Right renal pelvis (tissue), 4 donors: Measurements from ENCODE around the gene RTL10. TPM values are rescaled to one million over a fixed set of nuclear protein-coding genes. Genes with fewer than 3 reads are reported as not detected.

Source experiments
- DNase-seq, 4 donors: peaks; one replicate each; pipeline ENCODE4 v3.0.0-alpha.2; 2013; ENCODE audit warnings: low read depth in 4 of 4, low spot score in 3 of 4, missing footprints in 1 of 4
- polyA plus RNA-seq, 4 donors: library from polyadenylated mRNA; unstranded; fragments of 120-200 nt; gene quantifications; one replicate each; pipeline ENCODE4 v1.2.1, GENCODE V29; 2013; ENCODE audit not compliant: insufficient read length in 4 of 4

Gene RTL10
- polyA plus RNA-seq, 4 donors, result 19.4 to 23.8 (median 22.4) TPM

DNA sequence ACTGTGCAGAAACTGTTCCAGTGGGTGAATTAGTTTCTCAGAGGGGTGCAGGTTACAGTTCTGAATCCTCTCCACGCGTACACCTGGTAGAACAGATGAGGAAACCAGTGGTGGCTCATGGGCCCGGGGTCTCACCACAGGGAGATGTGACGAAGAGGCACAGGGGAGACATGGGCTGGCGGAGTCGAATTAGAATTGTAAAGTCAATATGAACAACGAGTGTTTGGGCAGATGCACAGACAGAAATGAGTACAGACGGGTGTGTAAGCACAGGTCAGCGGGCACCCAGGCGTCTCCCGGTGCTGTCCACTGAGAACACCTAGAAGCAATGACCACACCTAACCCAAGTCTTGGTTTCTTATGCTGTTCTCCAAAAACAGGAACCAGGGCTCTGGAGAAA lies 41.8 kb downstream of the RTL10 start:
- no peak for DNase-seq

GRCh38 chr22:19811811-19812771 lies 42.6 kb downstream of the RTL10 start:
- DNase-seq, result no peak

DNA sequence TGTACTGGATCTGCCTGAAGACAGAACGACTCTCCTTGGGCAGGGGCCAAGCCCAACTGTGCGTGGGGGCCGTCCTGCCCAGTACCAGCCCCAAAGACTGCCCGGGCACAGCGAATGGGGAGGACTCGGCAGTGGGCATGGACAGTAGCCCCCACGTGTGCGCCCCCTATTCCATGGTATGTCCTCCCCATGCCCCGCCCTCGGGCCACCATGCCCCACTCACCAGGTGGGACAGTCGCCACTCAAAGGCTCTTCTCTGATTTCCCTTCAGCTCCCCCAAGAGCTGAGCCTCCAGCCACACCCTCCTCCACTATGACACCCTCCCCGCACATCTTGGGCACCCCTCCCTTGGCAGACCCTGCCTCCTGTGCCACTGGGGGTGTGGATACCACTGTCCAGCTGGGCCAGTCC lies 43.5 kb downstream of the RTL10 start:
- no peak for DNase-seq

DNA sequence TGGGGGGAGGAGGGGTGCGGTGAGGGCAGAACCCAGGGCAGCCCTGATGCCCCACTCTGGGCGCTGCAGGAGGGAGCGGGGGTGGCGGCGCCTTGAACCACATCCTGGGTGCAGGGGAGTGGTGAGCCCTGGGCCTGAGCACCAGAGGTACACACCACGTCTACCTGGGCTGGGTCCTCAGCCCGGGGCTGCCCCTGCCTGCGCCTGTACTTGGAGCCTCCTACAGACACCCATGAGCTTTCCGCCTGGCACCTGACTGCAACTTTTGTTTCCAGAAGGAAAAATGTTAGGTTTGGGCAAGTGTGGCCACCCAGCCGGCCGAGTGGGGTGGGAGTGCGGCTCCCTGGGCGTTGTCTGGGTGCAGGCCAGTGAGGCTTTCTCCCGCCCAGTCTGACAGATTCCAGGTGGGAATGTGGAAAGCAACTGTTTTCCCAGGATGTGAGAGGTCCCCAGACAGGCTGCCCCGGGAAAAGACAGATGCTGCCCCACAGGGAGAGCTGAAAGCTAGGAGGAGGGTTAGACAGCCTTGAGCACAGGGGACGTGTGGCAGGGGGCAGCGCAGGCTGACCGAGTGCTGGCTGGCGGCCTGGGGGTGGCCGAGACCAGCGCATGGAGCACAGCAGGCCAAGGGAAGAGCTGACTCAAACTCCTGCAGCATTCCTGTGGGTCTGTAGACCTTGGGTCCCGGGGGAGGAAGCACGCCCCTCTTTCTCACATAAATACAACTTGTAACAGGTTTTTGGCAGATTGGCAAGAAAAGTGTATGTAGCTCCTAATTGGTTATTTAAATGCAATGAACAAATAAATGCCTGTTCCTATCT lies 44.1 kb downstream of the RTL10 start:
- DNase-seq, result no peak

DNA sequence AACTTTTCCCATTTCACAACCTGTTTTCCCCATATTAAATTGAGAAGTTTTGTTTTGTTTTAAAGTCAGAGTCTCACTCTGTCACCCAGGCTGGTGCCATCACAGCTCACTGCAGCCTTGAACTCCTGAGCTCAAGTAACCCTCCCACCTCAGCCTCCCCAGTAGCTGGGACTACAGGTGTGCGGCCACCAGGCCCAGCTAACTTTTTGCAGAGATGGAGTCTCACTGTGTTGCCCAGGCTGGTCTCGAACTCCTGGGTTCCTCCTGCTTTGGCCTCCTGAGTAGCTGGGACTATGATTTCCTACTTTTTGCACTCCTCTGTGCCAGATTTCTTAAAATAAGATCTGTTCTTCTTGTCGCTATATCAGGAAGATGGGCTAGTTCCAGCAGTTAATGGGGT lies 44.9 kb downstream of the RTL10 start:
- DNase-seq, result no peak

GRCh38 chr22:19808873-19809478 lies 45.7 kb downstream of the RTL10 start:
- no peak for DNase-seq

DNA sequence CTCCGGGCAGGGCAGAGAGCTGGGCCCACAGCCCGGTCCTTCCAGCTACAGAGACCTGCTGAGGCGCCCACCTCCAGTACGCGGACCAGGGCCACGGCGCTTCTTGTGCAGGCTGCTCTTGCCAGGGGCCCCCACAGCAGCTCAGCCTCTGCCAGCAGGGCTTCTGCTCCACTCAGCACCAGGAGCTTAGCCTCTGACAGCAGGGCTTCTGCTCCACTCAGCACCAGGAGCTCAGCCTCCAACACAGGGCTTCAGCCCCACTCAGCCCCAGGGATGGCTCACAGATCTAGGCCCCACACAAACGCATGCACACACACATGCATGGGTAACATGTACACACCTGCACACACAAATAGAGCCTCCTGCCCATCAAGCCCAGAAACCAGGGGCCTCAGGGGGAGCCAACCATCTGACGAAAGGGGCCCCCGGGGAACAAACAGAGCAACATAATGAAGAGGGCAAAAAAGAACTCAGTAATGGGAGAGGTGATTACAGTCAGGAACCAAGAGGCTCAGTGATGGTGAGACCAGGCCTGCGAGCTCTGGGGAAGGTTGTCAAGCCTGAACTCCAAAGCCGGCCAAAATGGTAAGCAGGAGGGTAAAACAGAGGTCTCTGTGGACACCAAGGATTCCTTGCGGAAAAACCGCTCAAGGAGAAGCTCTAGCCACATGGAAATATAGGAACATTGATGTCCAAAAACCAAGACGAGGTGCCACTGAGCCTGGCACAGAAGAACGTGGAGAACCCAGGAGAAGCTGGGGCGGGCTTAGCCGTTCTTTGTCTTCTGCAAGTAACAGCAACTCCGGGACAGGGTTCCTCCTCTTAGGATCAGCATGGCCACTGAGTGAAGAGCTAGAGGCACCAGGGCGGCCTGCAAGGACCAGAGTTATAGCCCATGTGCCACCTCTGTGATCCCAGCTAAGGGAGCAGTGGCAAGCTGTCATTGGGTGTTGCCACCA lies 46.5 kb downstream of the RTL10 start:
- DNase-seq, result no peak

DNA sequence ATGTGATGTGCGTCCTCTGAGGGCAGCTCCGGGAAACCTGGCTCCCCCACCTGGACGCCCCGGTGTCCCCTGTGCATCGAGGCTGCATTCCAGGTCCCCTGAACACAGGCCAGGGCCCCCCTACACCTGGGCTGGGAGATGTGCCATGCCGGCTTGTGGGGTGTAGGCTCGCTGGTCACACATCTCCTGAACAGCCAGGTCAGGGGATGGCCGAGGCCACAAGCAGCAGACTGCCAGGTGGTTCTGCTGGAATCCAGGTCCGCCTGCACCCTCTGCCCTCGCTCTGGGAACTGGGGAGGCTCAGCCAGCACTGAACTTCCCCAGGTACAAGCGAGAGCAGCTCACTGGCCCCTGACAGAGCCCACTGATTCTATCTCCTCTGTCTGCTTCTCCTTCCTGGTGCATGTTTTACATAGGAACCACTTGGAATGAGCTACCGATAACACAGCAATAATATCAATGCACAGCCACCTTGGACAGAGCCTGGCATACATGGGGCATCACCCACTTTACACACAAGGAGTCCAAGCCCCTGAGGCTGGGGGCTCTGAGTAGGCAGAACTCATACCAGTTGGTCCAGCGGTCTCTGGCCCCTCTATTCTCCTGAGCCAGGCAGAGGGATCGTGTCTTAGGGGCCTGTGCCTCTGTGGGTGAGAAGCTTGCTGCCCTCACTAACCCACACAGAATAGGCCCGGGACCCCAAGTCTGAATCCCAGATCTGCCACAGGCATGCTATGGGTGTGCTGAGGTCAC lies 47.3 kb downstream of the RTL10 start:
- DNase-seq, result no peak

DNA sequence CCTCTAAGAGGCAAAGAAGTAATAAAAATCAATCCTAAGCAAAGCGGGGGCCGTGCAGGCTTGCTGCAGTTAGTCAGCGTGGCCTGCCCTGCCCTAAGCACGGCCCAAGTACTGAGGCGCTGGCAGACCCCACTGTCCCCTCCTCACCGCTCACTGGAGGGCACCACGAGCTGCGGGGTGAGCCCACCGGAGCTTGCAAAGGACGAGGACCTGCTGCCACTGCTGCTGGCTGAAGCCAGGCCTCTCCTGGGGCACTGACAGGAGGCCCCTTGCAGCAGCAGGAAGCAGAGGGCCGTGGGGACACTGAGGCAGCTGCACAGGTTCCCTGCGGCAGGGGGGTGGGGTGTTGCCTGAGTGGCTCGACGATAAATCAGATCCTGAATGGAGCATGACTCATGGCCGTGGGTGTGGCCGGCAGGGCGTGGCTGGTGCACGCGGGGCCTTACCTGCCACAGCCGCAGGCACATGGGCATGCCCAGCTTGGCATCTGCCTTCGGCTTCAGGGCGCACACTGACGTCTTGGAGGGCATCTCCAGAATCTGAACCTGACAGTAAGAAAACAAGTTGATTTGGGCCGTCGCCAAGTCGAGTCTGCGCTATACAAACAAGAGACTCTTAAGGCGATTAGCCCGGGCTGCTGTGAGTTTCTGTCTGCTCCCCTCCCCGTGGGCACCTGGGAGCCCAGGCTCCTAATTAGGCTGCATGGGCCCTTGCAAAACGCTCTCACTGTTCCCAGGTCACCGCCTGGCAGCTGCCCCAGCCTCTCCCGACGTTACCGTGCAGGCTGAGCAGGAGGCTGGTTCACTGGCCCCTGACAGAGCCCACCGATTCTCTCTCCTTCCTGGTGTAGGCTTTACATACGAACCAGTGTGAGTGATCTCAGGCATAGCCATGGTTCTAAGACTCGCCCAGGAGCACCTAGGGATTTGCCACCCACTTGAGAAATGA lies 48.2 kb downstream of the RTL10 start:
- DNase-seq, result no peak

DNA sequence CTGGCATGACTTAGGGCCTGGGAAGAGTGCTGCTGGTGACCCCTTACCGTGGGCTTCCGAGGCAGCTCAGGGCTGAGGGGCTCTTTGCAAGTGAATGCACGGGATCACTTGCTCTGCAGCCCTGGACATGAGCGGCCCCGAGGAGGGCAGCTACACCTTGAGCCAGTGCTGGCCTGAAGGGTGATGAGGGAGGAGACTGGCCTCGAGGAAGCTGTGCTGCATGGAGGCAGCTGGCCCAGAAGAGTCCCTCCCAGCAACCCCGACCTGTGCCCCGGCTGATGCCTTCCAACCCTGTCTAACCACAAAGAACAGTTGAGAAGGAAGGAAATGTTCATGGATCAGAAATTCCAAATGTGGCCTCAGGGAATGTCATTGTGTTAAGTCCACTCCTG lies 48.9 kb downstream of the RTL10 start:
- no peak for DNase-seq

Other genes with a start within 250 kb of the RTL10 start
- 10 to 100 TPM; 33.6 to 37.5 (median 34.6) TPM for gene SEPTIN5, start 140.4 kb downstream of the RTL10 start, polyA plus RNA-seq
- gene GP1BB, start 131.3 kb downstream of the RTL10 start, polyA plus RNA-seq, result 1 to 10 TPM; 4.1 to 5.9 (median 4.7) TPM
- gene TBX1, start 94.1 kb downstream of the RTL10 start, polyA plus RNA-seq, result under 1 TPM; 0.19 to 0.79 (median 0.30) TPM
- 1 to 10 TPM; 3.2 to 7.9 (median 3.8) TPM for gene GNB1L, start within 50 bp of the RTL10 start, polyA plus RNA-seq
- 100 to 1,000 TPM; 102 to 144 (median 105) TPM for gene COMT, start 86.9 kb upstream of the RTL10 start, polyA plus RNA-seq
- gene TXNRD2, start 86.9 kb upstream of the RTL10 start, polyA plus RNA-seq, result 10 to 100 TPM; 23.3 to 28.0 (median 24.4) TPM
- 10 to 100 TPM; 18.0 to 31.2 (median 20.2) TPM for gene ARVCF, start 161.9 kb upstream of the RTL10 start, polyA plus RNA-seq
- 10 to 100 TPM in 3 of 4 donors, 1 to 10 TPM in 1; 9.4 to 14.4 (median 10.8) TPM for gene TANGO2, start 166.2 kb upstream of the RTL10 start, polyA plus RNA-seq
- 10 to 100 TPM; 39.2 to 48.4 (median 40.9) TPM for gene DGCR8, start 225.4 kb upstream of the RTL10 start, polyA plus RNA-seq